Sigmoid colon (tissue), 7 donors: ENCODE measurements around the gene FZR1. TPM values are rescaled to one million over a fixed set of nuclear protein-coding genes. Genes with fewer than 3 reads are reported as not detected.

ENCODE experiments used
- DNase-seq: peaks from one replicate; pipeline ENCODE4 v3.0.0-alpha.2; 2019
- H3K27ac ChIP-seq, 4 donors: fragments of 200-600 bp; sonication (generic); one replicate each; pipeline ENCODE4 v1.5.1; 2016 to 2019; ENCODE audit warnings: mild to moderate bottlenecking in 1 of 4
- H3K27me3 ChIP-seq, 3 donors: fragments of 200-600 bp; sonication (generic); one replicate each; pipeline ENCODE4 v1.5.1; 2019; ENCODE audit warnings: mild to moderate bottlenecking in 1 of 3
- H3K36me3 ChIP-seq, 4 donors: fragments of 200-600 bp; sonication (generic); one replicate each; pipeline ENCODE4 v1.5.1; 2016 to 2019
- H3K4me1 ChIP-seq, 4 donors: fragments of 200-600 bp; sonication (generic); one replicate each; pipeline ENCODE4 v1.5.1; 2017 to 2019
- H3K4me3 ChIP-seq, 4 donors: fragments of 200-600 bp; sonication (generic); one replicate each; pipeline ENCODE4 v1.5.1; 2017 to 2019; ENCODE audit warnings: mild to moderate bottlenecking in 2 of 4, moderate library complexity in 1 of 4
- H3K9me3 ChIP-seq, 4 donors: fragments of 200-600 bp in 3 of 4; sonication (generic) in 3 of 4; one replicate each; pipeline versions ENCODE4 v1.5.1 to v1.6.1; 2013 to 2019
- CTCF ChIP-seq, 4 experiments: fragments of 450-650 bp in 3 of 4; fragments of 200-600 bp in 1 of 4; IDR thresholded peaks; one replicate each; pipeline ENCODE4 v1.5.1; 2016 to 2019; ENCODE audit warnings: antibody characterized with exemption in 4 of 4, mild to moderate bottlenecking in 3 of 4, moderate library complexity in 2 of 4
- EP300 ChIP-seq, 4 donors: sonication (generic); formaldehyde crosslinking; IDR thresholded peaks; one replicate each; pipeline ENCODE4 v1.6.1; 2017; ENCODE audit warnings: antibody characterized with exemption in 4 of 4
- POLR2A ChIP-seq, 2 donors: fragments of 450-650 bp; IDR thresholded peaks; one replicate each; pipeline ENCODE4 v1.6.1; 2016; ENCODE audit warnings: antibody characterized with exemption in 2 of 2, mild to moderate bottlenecking in 2 of 2, moderate library complexity in 2 of 2
- POLR2AphosphoS5 ChIP-seq, 4 donors: sonication (generic); formaldehyde crosslinking; IDR thresholded peaks; one replicate each; pipeline ENCODE4 v1.6.1; 2017; ENCODE audit warnings: antibody characterized with exemption in 4 of 4
- WGBS, 2 donors: extraction: QIAGEN DNeasy Blood & Tissue Kit; methylation state at CpG; one replicate each; pipeline ENCODE4 v1.1.7; 2013; 5-methylcytosine and 5-hydroxymethylcytosine counted together
- intact Hi-C: fragments of 100-400 bp; cut with DNase I; formaldehyde crosslinking; loops from one replicate; pipeline ENCODE4 v1.15.1; 2023
- polyA plus RNA-seq, 3 donors: library from polyadenylated mRNA; stranded (reverse); fragments of 200-250 nt; gene quantifications; one replicate each; pipeline ENCODE4 v1.2.3, GENCODE V29; 2013
- total RNA-seq, 4 donors: library from RNA; depleted of rRNA; stranded (reverse); fragments of >200 nt; gene quantifications; one replicate each; pipeline ENCODE4 v1.1.0, GENCODE V29; 2016
- donor health status: healthy with polysubstance abuse.
- donor health status: Bipolar disorder and iron deficiency.
- donor health status: healthy.

Gene FZR1
- total and polyA plus RNA-seq, 7 donors: 11.4 to 44.6 (median 18.1) TPM

DNA sequence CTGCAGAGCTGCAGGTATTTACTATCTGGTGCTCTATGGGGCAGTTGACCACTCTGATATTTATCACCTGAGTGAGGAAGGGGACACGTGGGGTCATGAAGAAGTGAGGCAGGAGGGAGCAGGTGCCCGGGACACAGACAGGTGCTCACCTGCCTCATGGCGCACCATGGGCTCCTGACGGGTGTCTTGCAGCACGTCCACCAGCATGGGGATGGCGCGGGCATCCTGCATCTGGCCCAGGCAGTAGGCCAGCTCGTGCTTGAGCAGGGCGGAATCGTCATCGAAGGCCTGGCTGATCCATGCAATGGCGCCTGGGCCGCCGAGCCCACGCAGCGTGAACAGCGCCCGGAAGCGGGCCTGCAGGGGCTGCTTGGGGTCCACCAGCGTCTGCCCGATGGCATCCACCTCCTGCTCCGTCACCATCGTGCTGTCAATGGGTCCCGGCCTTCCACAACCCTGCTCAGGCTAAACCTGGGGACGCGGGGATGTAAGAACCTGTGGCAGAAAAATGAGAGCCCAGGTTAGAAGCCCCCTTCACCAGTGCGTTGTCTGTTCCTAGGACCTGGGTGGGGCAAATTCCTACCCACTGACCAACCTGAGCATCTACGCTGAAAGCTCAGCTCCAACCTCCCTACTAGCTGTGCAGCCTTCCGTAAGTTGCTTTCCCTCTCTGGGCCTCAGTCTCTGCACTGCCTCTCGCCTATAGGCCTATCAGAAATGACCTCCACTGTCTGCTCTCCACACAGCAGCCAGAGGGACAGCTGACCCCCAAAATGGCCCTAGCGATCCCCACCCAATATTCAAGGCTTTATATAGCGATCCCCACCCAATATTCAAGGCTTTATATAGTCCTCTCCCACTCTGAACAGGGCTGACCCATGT lies 9.5 kb upstream of the FZR1 start:
- TF ChIP-seq EP300 (IDR thresholded peaks at IDR 0.05): no peak
- TF ChIP-seq POLR2AphosphoS5 (IDR thresholded peaks at IDR 0.05): no peak
- TF ChIP-seq CTCF (IDR thresholded peaks at IDR 0.05): no peak
- TF ChIP-seq POLR2A (IDR thresholded peaks at IDR 0.05): no peak

DNA sequence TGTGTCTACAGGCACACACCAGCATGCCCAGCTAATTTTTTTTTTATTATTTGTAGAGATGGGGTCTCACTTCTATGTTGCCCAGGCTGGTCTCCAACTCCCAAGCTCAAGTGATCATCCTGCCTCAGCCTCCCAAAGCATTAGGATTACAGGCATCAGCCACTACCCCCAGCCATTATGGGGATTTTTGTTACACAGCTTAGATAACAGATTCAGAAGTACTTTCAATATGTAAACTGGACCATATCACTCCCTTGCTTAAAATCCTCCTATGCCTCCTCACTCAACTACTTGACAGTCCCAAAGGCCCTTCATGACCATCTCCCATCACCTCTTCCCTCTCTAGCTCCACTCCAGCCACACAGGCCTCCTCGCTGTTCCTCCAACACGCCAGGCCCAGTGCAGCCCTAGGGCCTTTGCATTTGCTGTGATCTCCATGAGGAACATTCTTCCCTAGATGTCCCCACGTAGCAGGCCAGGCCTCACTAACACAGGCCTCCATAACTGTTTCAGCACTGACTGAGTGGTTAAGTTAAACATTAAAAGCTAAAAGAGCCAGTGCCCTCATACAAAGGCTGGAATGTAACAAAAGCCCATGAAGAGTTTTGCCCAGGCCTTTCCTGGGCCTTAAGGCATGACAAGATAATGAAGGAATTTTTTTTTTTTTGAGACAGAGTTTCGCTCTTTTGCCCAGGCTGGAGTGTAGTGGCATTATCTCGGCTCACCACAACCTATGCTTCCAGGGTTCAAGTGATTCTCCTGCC lies 8.2 kb upstream of the FZR1 start:
- Histone ChIP-seq H3K4me1 (peaks cover 0 to 18% (median 11%) of the 10 kb centered on the region in 4 donors), H3K36me3 (peaks cover 15 to 43% (median 24%) of the 10 kb centered on the region in 4 donors), H3K4me3 (no peak overlapping the region), H3K27ac (no peak overlapping the region), H3K9me3 (no peaks in the 10 kb centered on the region), H3K27me3 (no peaks in the 10 kb centered on the region)
- DNase-seq: no peak
- 97 to 98% methylated on average over 5 of the region's 5 CpGs for WGBS, 2 donors
- TF ChIP-seq POLR2A (IDR thresholded peaks at IDR 0.05) (no peak), POLR2AphosphoS5 (IDR thresholded peaks at IDR 0.05) (no peak), EP300 (IDR thresholded peaks at IDR 0.05) (no peak), CTCF (IDR thresholded peaks at IDR 0.05) (no peak)
- intact Hi-C loops: no loop called here

More for the DNA sequence above, 9.5 kb upstream of the FZR1 start:
- intact Hi-C loops: no loop called here
- Histone ChIP-seq H3K9me3 (no peaks in the 10 kb centered on the region), H3K36me3 (peaks cover 15 to 56% (median 31%) of the 10 kb centered on the region in 4 donors), H3K4me1 (peaks cover 0 to 18% (median 11%) of the 10 kb centered on the region in 4 donors), H3K4me3 (no peak overlapping the region), H3K27me3 (no peaks in the 10 kb centered on the region), H3K27ac (no peak overlapping the region)
- 96% methylated on average over 32 of the region's 32 CpGs for WGBS, 2 donors
- no peak for DNase-seq

DNA sequence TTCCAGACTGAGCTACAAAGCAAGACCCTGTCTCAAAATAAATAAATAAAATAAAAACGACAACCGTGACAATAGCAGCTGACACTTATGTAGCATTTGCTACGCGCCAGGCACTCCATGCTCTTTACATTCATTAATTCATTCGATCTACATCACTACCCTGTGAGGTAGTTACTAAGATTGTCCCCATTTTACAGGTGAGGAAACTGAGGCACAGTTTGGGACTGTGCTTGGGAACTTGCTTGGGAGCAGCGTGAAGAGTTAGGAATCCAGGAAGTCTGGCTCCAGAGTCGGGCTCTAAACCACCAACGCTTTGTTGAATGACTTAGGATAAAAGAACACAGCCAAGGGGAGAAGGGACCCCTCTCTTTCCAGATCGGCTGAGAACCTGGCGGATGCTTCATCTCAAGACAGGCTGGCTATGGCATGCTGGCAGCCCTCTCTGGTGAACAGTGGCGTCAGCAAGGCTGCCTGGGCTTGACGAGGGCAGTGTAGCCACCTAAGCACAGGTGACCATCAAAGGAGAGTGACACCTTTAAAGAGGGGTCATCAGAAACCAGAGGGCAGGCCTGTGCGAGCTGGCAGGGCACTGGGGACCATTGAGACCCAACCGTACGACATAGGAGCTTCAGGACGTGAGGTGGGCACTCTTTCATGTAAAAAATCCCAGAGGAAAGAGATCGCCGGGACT lies 6.2 kb upstream of the FZR1 start:
- peak overlapping the region; percentile 82 to 95 (median 90) for H3K4me3 ChIP-seq
- 20 to 24% methylated on average over 18 of the region's 18 CpGs for WGBS, 2 donors
- intact Hi-C loops: no loop called here
- H3K9me3 ChIP-seq: no peaks in the 10 kb centered on the region
- peaks cover 0 to 18% (median 11%) of the 10 kb centered on the region in 4 donors for H3K4me1 ChIP-seq
- no peak for TF ChIP-seq POLR2A (IDR thresholded peaks at IDR 0.05)
- no peak for TF ChIP-seq CTCF (IDR thresholded peaks at IDR 0.05)
- no peak for TF ChIP-seq POLR2AphosphoS5 (IDR thresholded peaks at IDR 0.05)
- TF ChIP-seq EP300 (IDR thresholded peaks at IDR 0.05): no peak
- peak overlapping the region; percentile 85 to 90 (median 86) for H3K27ac ChIP-seq
- no peaks in the 10 kb centered on the region for H3K27me3 ChIP-seq
- DNase-seq: no peak
- H3K36me3 ChIP-seq: peaks cover 7 to 26% (median 19%) of the 10 kb centered on the region in 4 donors

DNA sequence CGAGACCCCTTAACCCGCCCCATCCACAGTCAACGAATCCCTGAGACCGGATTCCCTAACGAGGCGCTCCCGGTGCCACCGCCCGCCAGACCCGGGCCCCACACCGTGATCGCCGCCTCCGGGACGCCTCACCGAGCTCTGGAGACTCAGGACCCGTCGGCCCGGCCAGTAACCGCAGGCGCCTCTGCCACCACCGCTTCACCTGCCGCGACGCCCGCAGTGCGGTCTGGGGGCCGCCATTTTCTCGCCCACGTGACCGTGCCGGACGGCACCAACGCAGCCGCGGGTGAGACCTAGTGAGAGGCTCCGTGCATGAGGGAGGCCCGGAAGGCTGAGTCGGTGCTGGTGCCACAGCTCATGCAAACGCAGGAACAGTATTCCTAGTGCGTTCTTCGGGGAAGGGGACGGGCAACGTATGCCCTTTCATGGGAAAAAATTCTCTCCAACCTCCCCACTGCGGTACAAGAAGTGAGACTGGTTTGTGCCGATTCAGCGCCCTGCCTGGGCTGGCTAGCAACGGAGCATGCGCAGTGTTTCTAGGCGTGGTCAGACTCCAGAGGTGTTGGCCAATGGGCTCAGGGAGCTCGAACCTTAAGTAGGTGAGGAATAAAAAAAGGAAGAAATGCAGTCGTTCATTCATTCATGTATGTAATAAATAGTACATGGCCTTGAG lies 5.5 kb upstream of the FZR1 start, which contains the start of gene DOHH:
Gene DOHH (minus strand): TSS at position 246 of the 673 bp plus-strand sequence. CDS start 3,860 bp downstream, outside the sequence.
- peak; percentile 97 for DNase-seq
- 0 to 1% methylated on average over 52 of the region's 52 CpGs for WGBS, 2 donors
- no peaks in the 10 kb centered on the region for H3K9me3 ChIP-seq

More for the DNA sequence above, 5.5 kb upstream of the FZR1 start, which contains the start of gene DOHH:
- peaks cover 0 to 23% (median 15%) of the 10 kb centered on the region in 4 donors for H3K4me1 ChIP-seq
- peak within 1 kb of the TSS; percentile 85 to 90 (median 86) for H3K27ac ChIP-seq
- H3K36me3 ChIP-seq: peaks cover 7 to 20% (median 13%) of the 10 kb centered on the region in 4 donors
- peak within 1 kb of the TSS; percentile 82 to 95 (median 90) for H3K4me3 ChIP-seq
- TF ChIP-seq EP300 (IDR thresholded peaks at IDR 0.05) (no peak), POLR2AphosphoS5 (IDR thresholded peaks at IDR 0.05) (peak; percentile 42 to 78 (median 68))
- no peaks in the 10 kb centered on the region for H3K27me3 ChIP-seq
- intact Hi-C loops: no loop called here
